ENCODE data around the gene TSC1.

TSC1 gene

DNA sequence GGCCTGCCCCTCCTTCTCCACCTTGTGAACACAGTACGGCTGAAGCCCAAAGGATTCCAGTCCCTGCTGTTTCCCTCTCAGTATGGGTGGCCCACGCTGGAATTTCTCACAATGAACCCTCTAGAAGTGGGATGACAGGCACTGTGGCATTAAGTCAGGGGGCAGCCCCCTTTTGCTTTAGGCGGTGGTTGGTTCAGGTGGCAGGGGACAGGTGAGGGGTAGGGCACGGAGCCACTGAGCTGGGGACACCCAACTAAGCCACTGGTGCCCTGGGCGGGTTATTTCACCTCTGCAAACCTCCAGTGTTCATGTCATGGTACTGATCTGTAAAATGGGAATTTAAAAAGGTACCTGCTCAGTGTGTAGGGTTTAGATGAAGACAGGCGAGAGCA is 58.1 kb downstream of the TSC1 start:
- no peak for DNase-seq

DNA sequence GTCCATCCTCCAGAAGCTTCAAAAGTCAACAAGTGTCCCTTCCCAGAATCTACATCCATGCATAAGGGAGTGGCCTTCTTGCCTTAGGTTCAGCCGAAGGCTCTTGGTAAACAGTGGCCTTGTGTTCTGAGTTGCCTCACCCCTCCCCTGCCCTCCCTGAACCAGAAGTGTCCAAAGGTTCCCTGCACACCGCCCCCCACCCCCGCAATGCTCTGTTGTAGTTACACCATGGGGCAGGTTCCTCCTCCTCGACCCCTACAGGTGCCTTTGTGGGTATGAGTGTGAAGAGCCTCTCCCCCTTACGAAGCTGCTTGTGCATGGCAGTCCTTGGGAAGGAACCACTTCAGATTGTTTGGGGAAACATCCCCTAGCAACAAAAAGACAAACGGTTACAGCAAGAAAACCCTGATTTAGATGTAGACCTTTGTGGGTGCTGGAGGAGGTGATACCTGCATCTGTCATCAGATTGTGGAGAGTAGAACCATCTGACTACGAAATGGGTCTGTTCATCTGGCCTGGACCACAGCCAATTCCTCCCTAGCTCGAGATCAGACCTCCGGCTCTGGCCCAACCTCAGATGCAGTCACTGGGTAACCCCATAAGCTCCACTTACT is 58.6 kb downstream of the TSC1 start:
- DNase-seq: no peak

DNA sequence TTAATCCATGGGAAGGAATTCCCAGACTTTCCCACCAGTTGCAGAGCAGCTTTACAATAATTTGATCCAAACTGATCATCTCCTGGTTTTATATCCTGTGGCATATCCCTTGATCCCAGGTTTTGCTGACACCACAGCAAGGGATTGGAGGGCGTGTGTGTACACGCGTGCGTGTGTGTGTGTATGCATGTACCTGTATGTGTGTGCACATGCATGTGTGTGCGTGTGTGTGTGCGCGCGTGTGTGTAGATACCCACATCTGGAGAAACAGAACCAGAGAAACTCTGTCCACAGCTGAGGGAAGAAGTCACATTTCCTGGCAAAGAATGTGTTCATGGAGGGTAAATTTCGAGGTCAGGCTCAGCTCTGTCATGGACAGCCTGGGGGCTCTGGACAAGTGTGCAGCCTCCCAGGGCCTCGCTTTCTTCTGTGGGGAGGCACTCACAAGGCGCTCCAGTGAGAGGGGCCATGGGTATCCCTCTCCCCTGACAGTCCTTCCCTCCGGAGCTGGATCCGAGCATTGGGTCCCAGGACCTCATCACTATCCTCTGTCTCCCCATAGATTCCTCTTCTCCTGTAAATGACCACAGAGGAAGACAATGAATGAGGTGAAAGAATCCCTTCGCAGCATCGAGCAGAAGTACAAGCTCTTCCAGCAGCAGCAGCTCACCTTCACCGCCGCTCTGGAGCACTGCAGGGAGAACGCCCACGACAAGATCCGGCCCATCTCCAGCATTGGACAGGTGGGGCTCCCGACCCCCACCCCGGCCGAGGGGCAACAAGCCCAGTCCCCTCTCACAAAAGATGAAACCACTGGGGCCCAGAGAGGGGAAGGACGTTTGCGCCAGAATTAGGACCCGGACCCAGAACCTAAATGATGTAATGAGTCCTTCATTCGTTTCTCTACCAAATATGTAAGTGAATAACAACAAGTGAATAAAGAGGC is 60.8 kb downstream of the TSC1 start:
- DNase-seq: no peak

DNA sequence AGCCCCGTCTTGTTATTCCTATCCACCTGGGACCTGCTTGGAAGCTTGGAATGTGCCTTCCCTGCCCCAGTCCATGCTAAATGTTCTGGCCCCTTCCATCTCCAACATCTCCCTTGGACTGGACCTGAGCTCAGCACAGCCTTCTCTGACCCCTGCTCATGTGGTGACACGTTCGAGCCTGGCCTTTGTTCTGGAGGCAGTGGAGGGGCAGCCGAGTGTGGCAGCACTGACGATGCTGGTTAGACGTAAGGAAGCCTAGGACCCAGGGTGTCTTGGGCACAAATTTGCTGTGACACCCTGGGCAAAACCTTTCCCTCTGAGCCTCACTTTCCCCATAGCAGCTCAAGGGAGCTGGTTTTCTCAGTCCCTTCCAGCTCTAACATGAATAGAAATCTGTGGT is 61.8 kb downstream of the TSC1 start:
- DNase-seq: no peak

DNA sequence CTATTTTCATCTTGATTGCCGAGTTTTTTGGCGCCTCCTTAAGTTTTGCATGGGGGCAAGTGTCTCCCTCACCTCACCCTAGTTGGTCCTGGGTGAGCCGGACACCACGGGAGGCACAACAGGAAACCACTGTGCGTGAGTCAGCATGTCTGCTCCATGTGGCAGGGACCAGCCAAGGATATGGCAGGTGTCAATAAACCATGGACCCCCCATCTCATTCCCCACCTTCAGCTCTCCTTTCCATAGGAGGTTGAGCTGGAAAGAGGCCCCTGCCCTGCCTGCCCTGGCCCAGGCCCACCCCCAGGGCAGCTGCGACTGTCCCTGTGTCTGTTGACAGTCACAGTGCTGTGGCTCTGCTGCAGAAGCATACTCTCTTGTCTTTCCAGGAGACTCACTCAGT is 62.6 kb downstream of the TSC1 start:
- no peak for DNase-seq

DNA sequence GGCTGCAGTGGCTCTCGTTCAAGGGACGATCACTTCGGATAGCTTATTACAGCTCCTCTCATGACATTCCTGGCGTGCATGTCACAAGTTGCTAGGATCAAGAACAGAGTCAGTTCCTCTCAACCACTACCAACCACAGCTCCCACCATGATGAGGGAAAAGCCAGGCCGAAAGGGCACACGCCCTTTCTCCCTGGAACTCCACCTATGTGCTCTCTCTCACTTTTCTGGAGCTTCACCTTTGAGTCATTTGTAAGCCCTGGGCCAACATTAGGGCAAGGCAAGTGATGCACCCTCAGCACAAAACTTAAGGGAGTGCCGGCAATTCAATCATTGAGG is 64.1 kb downstream of the TSC1 start:
- DNase-seq: no peak

DNA sequence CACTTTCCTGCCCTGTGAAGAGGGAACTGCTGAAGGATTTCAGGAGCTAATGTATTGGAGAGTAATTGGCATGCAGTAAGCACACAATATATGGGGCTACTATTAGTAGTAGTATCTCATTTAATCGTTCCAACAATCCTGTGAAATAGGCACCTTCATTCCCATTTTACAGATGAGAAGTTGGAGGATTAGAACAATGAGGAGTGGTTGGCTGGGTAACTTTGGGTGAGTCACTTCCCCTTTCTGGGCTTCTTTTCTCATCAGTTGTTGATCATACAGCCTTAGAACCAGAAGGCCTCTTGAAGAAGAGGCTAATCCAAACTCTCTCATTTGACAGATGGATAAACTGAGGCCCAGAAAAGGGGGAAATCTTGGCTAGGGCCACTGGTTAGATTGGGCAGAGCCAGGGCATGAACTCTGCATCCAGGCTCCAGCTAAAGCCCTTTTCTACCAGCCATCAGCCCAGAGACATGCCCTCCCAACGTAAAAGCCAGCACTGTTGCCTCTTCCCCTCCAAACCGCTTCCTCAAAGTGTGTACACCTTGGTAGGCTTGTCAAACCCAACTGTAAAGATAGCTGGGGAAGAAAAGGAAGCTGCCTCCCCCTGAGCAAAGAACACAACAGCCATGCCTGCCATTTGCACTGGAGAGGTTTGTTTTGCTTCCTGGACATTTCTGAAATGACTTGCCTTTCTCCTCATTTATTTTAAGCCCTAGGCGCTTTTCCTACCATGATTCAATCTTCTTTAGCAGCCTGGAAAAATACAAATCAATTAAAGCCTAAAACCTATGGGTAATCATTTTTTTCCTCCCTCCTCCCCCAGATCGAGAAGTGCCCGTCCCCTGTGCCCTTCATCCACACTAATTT is 64.7 kb downstream of the TSC1 start:
- no peak for DNase-seq

DNA sequence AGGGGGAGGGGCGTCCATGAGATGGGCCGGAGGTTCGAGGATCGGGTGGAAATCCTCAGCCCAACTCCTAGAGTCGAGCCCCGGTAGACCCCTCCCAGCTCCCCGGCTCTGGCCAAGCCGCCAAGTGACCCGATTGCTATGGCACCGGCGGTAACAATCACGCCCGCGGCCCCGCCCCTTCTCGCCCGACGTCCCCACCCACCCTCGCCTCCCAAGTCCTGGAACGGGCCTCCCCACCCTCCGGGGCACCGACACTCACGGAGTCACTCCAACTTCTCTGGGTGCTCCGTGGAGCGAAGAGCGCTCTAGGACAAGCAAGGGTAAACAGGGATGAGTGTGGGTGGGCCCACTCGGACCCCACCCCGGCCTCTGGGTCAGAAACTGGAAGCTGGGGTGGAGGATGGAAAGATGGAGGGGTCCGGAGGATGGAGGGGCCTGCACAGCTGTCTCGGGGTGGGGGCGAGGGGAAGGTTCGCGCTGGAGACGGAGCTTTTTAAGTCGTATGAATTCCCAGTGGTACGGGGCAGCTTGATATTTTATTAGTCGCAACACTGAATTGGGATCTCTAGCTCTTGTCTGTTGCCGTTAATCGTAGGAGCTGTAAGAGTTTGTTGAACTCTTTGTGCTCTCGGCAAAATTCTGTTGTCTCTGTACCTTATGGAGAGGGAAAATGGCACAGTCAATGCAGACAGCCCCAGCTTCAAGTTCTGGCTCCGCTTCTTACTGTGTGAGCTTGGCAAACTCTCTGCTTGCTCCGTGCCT is 65.5 kb downstream of the TSC1 start, which contains the start of gene SPACA9:
Gene SPACA9 (plus strand): TSS at position 204 of the 762 bp plus-strand sequence. CDS start 5,050 bp downstream, outside the sequence.
- no peak for DNase-seq

DNA sequence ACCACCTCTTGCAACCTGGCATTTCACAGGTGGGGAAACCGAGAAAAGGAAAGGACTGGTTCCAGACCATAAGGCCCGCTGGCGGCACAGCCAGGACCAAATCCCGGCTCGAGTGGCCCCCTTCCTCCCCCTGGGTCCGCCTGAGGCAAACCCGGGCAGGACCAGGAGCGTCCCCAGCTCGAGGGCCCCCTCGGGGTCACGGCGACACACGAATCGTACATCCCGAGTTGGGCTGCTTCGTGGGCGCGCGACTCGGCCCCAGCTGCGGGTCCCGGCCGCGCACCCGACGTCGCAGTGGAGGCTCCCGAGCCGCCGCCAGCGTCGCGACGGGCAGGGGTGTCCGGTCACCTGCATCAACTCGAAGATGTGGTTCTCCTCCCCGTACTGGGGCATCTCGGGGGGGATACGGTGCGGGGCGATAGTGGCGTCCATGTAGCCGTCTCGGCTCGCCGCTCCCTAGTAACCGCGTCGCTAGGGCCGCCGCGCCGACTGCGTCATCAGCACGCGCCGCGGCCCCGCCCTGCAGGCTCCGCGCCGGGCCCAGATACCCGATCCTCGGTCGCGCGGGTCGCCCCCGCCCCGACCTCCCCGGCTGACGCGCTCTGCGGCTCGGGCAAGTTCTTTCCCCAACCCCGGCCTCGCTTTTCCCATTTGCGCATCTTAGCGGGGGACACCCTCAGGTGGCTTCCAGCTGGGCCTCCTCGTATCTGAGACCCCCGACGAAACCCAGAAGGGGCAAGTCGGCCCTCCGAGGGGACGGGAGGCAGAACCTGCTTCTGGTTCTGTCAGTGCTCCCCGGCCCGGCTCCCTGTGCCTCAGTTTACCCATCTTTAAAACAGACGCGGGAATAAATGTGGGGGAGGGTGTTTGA is 66.4 kb downstream of the TSC1 start, which contains the start of gene AK8:
Gene AK8 (minus strand): TSS at position 461 of the 871 bp plus-strand sequence. CDS start 29 bp downstream, at position 432.
- DNase-seq: peak; percentile 61

DNA sequence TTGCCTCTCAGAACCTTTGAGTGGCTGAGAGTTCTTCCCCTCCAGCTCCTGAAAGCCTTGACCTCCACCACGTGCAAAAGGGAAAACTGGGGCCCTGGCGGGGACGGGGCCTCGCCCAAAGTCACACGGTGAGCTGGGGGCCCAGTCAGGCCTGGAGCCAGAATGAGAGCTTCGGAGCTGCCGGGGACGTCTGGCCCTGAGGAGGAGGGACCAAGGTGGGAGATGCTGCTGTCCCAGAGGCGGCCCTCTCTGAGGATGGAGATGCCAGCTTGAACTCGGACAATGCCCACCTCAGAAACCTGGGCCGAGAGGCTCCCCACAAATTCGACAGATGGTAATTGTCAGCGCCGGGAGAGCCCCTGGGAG is 67.0 kb downstream of the TSC1 start:
- DNase-seq: no peak

DNA sequence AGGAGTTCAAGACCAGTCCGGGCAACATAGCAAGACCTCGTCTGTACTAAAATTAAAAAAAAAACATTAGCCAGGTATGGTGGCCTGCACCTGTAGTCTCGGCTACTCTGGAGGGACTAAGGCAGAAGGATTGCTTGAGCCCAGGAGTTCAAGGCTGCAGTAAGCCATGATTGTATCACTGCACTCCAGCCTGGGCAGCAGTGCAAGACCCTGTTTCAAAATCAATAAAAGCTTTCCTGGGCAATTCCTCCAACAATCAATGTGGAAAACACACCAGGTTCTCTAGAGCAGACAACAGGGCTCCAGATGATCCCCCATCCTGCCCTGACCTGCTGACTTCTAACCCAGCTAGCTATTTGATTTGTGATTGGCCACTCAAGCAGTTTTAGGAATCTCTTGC is 67.6 kb downstream of the TSC1 start:
- DNase-seq: no peak

DNA sequence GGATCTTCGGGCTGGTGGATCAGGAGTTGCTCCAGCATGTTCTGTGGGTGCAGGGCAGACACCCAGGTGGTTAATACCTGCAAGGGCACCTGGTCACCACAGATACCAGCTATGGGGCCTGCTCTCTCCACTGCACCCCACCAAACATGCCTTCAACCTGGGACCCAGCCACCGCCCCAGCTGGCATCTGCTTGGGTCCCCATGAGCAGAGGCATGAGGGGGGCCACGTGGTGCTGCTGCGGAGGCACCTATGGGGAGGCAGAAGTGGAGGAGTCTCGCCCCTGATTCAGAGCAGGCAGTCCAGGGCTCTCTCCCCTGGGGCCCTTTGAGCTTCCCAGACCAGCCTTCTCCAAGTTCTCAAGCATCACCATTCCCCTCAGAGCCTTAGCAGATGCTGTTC is 69.3 kb downstream of the TSC1 start:
- DNase-seq: no peak

DNA sequence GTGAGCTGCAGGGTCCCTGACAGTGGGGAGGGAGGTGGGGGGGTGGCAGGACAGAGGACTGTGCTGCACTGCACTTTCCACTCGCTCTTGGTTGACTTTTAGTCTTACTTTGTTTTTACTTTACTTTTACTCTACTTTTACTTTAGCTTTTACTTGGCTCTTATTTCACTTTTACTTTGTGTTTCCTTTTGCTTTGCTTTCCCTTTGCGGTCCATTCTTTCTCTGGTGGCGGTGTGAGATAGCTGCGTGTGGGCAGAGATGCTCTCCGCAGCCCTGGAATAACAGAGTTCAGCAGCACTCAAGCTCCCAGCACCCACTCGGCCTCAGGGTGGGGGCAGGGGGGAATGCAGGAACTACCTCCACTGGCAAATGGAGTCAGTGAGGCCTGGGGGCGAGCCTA is 71.0 kb downstream of the TSC1 start:
- DNase-seq: no peak

DNA sequence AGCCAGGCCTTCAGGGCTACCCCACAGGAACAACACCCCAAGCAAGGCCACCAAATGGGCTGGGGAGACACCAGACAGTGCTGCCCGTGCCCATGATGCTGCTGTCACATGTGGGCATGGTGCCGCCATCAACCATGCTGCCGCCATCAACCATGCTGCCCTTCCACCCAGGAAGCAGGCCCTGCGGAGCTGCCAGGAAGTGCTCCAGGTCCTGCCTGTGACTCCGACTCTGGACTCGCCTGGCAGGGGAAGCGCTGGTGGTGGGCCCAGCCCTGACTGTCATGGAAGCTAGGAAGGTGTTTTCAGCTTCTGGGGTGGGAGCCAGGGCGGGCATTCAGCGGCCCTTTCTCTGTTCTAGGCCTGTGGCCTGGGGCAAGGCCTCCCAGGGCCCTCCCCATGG is 75.2 kb downstream of the TSC1 start:
- no peak for DNase-seq

DNA sequence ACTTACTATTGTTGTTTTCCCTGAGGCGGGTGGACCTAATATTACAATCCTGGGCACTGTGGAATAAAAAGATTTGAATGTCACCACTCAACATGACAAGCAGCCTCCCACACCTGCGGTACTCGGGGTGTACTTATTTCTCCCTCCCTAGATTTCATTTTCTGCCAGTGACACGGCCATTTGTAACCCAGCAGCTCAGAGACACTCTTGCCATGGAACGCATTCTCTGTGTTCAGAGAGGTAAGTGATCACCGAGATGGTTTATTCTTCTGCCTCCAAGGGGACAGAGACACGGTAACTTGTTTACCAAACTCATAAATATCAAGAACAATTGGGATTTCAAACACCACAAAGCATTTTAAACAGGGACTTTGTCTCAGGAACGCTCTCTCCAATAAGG is 77.5 kb downstream of the TSC1 start:
- DNase-seq: no peak

DNA sequence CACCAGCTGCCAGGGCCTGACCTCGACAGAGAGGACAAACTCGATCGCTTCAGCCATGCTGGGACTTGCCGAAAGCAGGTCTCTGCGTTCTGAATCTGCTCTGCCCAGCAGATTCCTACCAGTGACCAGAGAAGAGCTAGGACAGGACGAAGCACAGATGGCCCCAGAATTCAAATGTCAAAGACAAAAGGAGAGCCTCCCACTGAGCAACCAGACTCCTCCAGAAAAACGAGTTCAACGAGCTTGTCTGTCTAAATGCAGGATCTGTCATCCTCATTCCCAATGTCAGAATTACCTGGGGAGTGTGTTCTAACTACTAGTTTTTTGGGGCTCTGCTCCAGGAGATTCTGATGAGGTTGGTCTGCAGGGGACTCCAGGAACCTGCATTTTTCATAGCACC is 79.7 kb downstream of the TSC1 start:
- DNase-seq: no peak

DNA sequence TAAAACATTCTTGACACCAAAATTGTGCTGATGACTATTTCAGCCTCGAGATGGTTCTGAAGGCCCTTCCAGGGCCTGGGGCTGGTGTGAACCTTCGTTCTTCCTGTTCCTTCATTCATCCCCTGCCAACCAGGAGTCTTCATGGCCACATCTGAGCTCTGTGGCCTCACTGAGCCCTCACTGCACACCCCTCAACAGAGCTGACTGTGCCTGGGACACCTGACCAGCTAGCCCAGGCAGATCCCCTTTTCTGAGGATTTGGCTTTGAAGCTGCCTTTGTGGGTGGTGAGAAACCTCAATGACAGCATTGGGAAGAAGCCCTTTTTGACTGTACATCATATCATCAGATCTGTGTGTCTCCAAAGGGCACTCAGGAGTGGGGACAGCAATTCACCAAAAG is 80.1 kb downstream of the TSC1 start:
- DNase-seq: no peak

DNA sequence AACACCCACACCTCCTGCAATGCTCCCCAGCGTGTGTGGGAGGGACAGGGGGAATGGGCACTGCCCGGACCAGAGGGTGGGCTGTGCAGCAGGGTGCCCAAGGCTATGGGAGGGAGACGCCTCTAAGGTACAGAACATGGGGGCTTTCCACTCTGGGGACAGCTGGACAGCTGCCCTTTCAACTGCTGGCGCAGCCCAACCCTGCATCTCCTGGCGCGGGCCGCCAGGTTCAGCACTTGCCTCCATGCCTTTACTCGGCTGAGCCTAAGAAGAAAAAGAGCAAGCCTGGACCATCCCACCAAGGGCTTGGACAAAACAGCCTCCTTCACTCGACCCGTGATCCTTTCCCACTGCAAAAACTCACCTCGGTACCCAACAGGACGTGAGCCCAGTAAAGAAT is 81.3 kb downstream of the TSC1 start:
- no peak for DNase-seq

DNA sequence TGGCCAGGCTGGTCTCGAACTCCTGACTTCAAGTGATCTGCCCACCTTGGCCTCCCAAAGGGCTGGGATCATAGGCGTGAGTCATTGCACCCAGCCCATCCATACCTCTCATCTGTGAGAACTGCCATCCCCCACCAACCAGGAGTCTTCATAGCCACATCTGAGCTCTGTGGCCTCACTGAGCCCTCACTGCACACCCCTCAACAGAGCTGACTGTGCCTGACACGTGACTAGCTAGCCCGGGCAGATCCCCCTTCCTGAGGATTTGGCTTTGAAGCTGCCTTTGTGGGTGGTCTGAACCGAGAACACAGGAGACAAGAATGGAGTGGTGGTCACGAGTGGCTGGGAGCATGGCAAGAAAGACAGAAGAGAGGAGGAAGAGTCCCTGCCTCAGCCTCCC is 81.9 kb downstream of the TSC1 start:
- no peak for DNase-seq

DNA sequence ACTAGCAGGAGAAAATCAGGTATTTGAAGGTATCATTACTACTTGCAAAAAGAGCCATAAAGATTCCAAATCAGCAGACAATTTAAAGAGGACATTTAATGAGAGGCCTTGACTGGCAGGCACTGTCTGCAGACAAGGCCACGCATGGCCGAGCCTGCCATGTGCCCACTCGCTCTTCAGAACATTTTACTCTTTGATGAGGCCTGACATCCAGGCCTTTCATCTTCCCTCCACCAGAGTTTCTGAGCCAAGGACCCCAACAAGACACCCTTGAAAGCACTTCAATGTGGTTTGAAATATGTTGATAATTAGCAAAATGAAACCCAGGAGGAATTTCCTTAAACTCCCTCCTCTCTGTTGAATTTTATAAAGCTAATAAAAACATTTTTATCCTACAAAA is 82.8 kb downstream of the TSC1 start:
- DNase-seq: no peak

DNA sequence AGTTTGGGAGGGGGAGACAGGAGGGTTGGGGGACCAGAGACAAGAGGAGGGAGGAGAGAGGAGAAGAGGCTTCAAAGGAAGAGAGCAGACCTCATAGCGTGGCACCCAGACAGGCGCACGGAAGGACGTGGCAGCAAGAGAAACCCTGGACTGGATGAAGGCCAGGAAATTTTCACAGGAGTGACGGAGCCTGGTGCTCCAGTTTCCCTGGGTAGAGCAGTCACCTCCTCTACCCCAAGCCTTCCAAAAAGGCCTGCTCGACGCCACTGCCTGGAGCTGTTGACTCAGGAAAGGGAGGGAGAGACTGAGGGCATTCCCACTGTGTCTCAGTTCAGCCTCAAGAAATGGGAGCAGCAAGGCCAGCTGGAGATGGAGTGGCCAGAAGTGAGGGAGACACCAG is 85.7 kb downstream of the TSC1 start:
- no peak for DNase-seq
